GM12878 (cell line): ENCODE results near the gene VPS18. TPM values are rescaled to one million over a fixed set of nuclear protein-coding genes. Genes with fewer than 3 reads are reported as not detected.

Experiments used
- ASH2L ChIP-seq: fragments of 300-600, 200-600 bp; sonication (generic); IDR thresholded peaks from 2 replicates; pipeline ENCODE4 v1.6.1; 2017; ENCODE audit warnings: low read depth, mild to moderate bottlenecking, borderline replicate concordance
- BRCA1 ChIP-seq: IDR thresholded peaks from 2 replicates; pipeline ENCODE4 v1.6.1; 2011; ENCODE audit warnings: low read depth, low read length, improper control_type of control experiment
- ESRRA ChIP-seq: IDR thresholded peaks from 2 replicates; pipeline ENCODE4 v1.6.1; 2012; ENCODE audit warnings: mild to moderate bottlenecking, low read length, improper control_type of control experiment
- KAT2A ChIP-seq: conservative IDR thresholded peaks from 2 replicates; pipeline ENCODE4 v1.6.1; 2011; ENCODE audit warnings: low read depth, low read length; ENCODE audit not compliant: control insufficient read depth
- MTA3 ChIP-seq: IDR thresholded peaks from 2 replicates; pipeline ENCODE4 v1.6.1; 2012; ENCODE audit warnings: low read length, inconsistent platforms, borderline replicate concordance
- MYC ChIP-seq: IDR thresholded peaks from 2 replicates; pipeline ENCODE4 v1.6.1; 2011; ENCODE audit warnings: mild to moderate bottlenecking, low read length, moderate library complexity, inconsistent platforms; ENCODE audit not compliant: insufficient read depth, insufficient replicate concordance, insufficient read length, severe bottlenecking
- NFYB ChIP-seq: IDR thresholded peaks from 2 replicates; pipeline ENCODE4 v1.6.1; 2011; ENCODE audit warnings: low read depth, mild to moderate bottlenecking, low read length, improper control_type of control experiment, moderate library complexity; ENCODE audit not compliant: insufficient read depth
- NR2C2 ChIP-seq: IDR thresholded peaks from 2 replicates; pipeline ENCODE4 v1.6.1; 2011; ENCODE audit warnings: borderline replicate concordance, low read depth; ENCODE audit not compliant: control insufficient read depth, insufficient read length
- NR2F1 ChIP-seq: fragments of 450-650 bp; conservative IDR thresholded peaks from 2 replicates; pipeline ENCODE4 v1.6.1; 2017; ENCODE audit warnings: mild to moderate bottlenecking
- PAX5 ChIP-seq: IDR thresholded peaks from 2 replicates; pipeline ENCODE4 v1.6.1; 2011; ENCODE audit warnings: low read depth, low read length, borderline replicate concordance
- RAD21 ChIP-seq: IDR thresholded peaks from 2 replicates; pipeline ENCODE4 v1.6.1; 2011; ENCODE audit warnings: mild to moderate bottlenecking, low read depth, low read length, moderate library complexity; ENCODE audit not compliant: insufficient read depth
- RAD51 ChIP-seq: fragments of 450-650 bp; IDR thresholded peaks from 2 replicates; pipeline ENCODE4 v1.6.1; 2016; ENCODE audit warnings: moderate library complexity, mild to moderate bottlenecking, inconsistent platforms
- RBBP5 ChIP-seq: fragments of 200-600 bp; sonication (generic); conservative IDR thresholded peaks from 2 replicates; pipeline ENCODE4 v1.6.1; 2016
- SIX5 ChIP-seq: IDR thresholded peaks from 2 replicates; pipeline ENCODE4 v1.6.1; 2011; ENCODE audit warnings: mild to moderate bottlenecking, low read depth, low read length, moderate library complexity; ENCODE audit not compliant: severe bottlenecking
- SMAD1 ChIP-seq: fragments of 450-650 bp; IDR thresholded peaks from 2 replicates; pipeline ENCODE4 v1.6.1; 2018; ENCODE audit warnings: mild to moderate bottlenecking, low read depth; ENCODE audit not compliant: partially characterized antibody
- SMAD5 ChIP-seq: IDR thresholded peaks from 2 replicates; pipeline ENCODE4 v1.6.1; 2016; ENCODE audit warnings: antibody characterized with exemption, low read depth
- SP1 ChIP-seq: IDR thresholded peaks from one replicate; pipeline ENCODE4 v1.6.1; 2011; ENCODE audit warnings: low read depth, low read length
- SUZ12 ChIP-seq: fragments of 200-600 bp; sonication (generic); IDR thresholded peaks from one replicate; pipeline ENCODE4 v1.6.1; 2018; ENCODE audit warnings: antibody characterized with exemption, mild to moderate bottlenecking; ENCODE audit not compliant: unreplicated experiment
- TARDBP ChIP-seq: IDR thresholded peaks from 2 replicates; pipeline ENCODE4 v1.6.1; 2016; ENCODE audit warnings: borderline replicate concordance
- ZNF274 ChIP-seq: IDR thresholded peaks from one replicate; pipeline ENCODE4 v1.8.0; 2011; ENCODE audit not compliant: insufficient read length, insufficient read depth
- polyA plus RNA-seq, 11 experiments: library from polyadenylated mRNA; depleted of rRNA in 4 of 11; unstranded in 6 of 11; stranded (reverse) in 5 of 11; fragments of >200 nt; fragmentation: Nextera tagmentation in 4 of 11; fragmentation: Illumina TruSeq in 1 of 11; extraction: Ambion mirVana in 4 of 11; extraction: Trizol in 1 of 11; gene quantifications; 1 replicate in 1 of 11; 2 replicates in 10 of 11; pipeline versions ENCODE4 v1.2.1 to v1.2.3, GENCODE V29; 2011 to 2016; ENCODE audit warnings: inconsistent platforms in 2 of 11, missing spikeins in 2 of 11, low read depth in 1 of 11
- total RNA-seq, 4 experiments: library from RNA; depleted of rRNA in 3 of 4; stranded (reverse); fragments of >200 nt in 3 of 4; fragmentation: Illumina TruSeq in 1 of 4; extraction: Trizol in 1 of 4; gene quantifications; 2 replicates each; pipeline versions ENCODE4 v1.2.1 to v1.2.3, GENCODE V29; 2013 to 2021
- TF ChIP-seq, protein P1 (sequence below): IDR thresholded peaks from 2 replicates; pipeline ENCODE4 v1.6.1; 2012; ENCODE audit warnings: mild to moderate bottlenecking, low read depth, low read length
- TF ChIP-seq, protein P2 (sequence below): IDR thresholded peaks from 2 replicates; pipeline ENCODE4 v1.6.1; 2012; ENCODE audit warnings: low read length, inconsistent platforms
- TF ChIP-seq, protein P3 (sequence below): fragments of 450-650 bp; formaldehyde crosslinking; IDR thresholded peaks from 2 replicates; pipeline ENCODE4 v1.4.0; 2020; ENCODE audit warnings: mild to moderate bottlenecking, moderate library complexity

Gene VPS18
- total and polyA plus RNA-seq, 10 of the 15 experiments (the other 5 are each of a cell fraction or from before 2014, with no cell fraction given) = 0.71 to 20.4 (median 10.6) TPM

DNA sequence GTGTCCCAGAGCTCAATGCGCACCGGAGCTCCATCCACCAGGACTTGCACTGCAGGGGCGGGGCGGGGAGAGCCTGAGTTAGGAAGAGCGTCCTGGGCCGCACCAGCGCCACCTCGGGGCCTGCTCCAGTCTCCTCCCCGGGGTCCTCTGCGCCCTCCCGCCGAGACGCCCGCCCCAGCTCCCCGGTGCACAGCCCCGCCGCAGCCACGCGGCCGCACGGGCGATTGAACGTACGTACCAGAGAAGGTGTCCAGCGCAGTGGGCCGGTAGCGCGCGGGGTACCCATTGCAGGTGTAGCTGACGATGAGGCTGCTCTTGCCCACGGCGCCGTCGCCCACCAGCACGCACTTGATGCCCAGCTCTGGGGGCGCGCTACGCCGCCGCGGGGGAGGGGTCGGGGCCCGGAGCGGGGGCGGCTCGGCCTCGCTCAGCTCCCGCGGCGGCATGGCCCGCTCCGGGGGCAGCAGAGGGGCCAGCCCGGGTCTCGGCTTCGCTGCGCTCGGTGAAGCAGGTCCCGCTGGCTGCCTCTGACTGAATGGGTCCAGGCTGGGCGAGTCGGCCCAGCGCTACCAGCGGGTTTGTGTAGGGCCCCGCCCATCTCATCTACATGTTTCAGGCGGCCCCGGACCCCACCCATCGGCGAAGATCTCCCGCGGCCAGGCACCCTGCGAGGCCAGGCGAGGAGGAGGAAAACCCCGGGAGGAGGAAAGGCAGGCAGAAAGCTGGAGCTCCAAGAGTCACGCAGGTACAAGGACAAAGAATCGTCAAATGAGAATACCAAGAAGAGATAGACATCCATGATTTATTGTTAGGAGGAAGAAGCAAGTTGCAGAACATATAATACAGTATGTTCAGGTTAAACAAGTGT is 20.3 kb upstream of the VPS18 start, which contains the start of gene RHOV (continued):
- no peak for TF ChIP-seq MTA3
- no peak for TF ChIP-seq SP1
- TF ChIP-seq, protein P1, sequence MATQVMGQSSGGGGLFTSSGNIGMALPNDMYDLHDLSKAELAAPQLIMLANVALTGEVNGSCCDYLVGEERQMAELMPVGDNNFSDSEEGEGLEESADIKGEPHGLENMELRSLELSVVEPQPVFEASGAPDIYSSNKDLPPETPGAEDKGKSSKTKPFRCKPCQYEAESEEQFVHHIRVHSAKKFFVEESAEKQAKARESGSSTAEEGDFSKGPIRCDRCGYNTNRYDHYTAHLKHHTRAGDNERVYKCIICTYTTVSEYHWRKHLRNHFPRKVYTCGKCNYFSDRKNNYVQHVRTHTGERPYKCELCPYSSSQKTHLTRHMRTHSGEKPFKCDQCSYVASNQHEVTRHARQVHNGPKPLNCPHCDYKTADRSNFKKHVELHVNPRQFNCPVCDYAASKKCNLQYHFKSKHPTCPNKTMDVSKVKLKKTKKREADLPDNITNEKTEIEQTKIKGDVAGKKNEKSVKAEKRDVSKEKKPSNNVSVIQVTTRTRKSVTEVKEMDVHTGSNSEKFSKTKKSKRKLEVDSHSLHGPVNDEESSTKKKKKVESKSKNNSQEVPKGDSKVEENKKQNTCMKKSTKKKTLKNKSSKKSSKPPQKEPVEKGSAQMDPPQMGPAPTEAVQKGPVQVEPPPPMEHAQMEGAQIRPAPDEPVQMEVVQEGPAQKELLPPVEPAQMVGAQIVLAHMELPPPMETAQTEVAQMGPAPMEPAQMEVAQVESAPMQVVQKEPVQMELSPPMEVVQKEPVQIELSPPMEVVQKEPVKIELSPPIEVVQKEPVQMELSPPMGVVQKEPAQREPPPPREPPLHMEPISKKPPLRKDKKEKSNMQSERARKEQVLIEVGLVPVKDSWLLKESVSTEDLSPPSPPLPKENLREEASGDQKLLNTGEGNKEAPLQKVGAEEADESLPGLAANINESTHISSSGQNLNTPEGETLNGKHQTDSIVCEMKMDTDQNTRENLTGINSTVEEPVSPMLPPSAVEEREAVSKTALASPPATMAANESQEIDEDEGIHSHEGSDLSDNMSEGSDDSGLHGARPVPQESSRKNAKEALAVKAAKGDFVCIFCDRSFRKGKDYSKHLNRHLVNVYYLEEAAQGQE = no peak
- no peak for TF ChIP-seq SUZ12
- no peak for TF ChIP-seq SIX5
- TF ChIP-seq, protein P2, sequence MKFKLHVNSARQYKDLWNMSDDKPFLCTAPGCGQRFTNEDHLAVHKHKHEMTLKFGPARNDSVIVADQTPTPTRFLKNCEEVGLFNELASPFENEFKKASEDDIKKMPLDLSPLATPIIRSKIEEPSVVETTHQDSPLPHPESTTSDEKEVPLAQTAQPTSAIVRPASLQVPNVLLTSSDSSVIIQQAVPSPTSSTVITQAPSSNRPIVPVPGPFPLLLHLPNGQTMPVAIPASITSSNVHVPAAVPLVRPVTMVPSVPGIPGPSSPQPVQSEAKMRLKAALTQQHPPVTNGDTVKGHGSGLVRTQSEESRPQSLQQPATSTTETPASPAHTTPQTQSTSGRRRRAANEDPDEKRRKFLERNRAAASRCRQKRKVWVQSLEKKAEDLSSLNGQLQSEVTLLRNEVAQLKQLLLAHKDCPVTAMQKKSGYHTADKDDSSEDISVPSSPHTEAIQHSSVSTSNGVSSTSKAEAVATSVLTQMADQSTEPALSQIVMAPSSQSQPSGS = no peak
- TF ChIP-seq SMAD5 = no peak
- TF ChIP-seq NFYB = no peak
- TF ChIP-seq, protein P3, sequence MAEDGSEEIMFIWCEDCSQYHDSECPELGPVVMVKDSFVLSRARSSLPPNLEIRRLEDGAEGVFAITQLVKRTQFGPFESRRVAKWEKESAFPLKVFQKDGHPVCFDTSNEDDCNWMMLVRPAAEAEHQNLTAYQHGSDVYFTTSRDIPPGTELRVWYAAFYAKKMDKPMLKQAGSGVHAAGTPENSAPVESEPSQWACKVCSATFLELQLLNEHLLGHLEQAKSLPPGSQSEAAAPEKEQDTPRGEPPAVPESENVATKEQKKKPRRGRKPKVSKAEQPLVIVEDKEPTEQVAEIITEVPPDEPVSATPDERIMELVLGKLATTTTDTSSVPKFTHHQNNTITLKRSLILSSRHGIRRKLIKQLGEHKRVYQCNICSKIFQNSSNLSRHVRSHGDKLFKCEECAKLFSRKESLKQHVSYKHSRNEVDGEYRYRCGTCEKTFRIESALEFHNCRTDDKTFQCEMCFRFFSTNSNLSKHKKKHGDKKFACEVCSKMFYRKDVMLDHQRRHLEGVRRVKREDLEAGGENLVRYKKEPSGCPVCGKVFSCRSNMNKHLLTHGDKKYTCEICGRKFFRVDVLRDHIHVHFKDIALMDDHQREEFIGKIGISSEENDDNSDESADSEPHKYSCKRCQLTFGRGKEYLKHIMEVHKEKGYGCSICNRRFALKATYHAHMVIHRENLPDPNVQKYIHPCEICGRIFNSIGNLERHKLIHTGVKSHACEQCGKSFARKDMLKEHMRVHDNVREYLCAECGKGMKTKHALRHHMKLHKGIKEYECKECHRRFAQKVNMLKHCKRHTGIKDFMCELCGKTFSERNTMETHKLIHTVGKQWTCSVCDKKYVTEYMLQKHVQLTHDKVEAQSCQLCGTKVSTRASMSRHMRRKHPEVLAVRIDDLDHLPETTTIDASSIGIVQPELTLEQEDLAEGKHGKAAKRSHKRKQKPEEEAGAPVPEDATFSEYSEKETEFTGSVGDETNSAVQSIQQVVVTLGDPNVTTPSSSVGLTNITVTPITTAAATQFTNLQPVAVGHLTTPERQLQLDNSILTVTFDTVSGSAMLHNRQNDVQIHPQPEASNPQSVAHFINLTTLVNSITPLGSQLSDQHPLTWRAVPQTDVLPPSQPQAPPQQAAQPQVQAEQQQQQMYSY (CRISPR knock-in tag) = no peak
- TF ChIP-seq ZNF274 = no peak
- no peak for TF ChIP-seq KAT2A
- TF ChIP-seq TARDBP = no peak
- no peak for TF ChIP-seq RAD51
- no peak for TF ChIP-seq BRCA1
- TF ChIP-seq PAX5 = no peak; the same call in 1 of the 2 replicates
- TF ChIP-seq RAD21 = peak; percentile 32; the same call in 1 of the 2 replicates
- no peak for TF ChIP-seq ASH2L
- no peak for TF ChIP-seq NR2C2
- no peak for TF ChIP-seq ESRRA
- TF ChIP-seq SMAD1 = no peak
- peak; percentile 66 for TF ChIP-seq NR2F1
- no peak for TF ChIP-seq RBBP5
- peak; percentile 61 for TF ChIP-seq MYC
